Activated CD4-positive, alpha-beta T cell treated with anti-CD3 and anti-CD28 coated beads, Interleukin-2, amount 50 U/mL, for 24 hours (primary cell): ENCODE measurements around the gene STK33.
"Not testable (repeated sequence)": the region's sequence is repeated elsewhere in the genome, so short reads cannot be mapped to it uniquely, and the experiment has no call there.

Experiments used
- DNase-seq, 2 donors: peaks; one replicate each; pipeline ENCODE4 v3.0.0-alpha.2; 2020; ENCODE audit warnings: low read depth in 1 of 2, low spot score in 1 of 2

Gene STK33

DNA sequence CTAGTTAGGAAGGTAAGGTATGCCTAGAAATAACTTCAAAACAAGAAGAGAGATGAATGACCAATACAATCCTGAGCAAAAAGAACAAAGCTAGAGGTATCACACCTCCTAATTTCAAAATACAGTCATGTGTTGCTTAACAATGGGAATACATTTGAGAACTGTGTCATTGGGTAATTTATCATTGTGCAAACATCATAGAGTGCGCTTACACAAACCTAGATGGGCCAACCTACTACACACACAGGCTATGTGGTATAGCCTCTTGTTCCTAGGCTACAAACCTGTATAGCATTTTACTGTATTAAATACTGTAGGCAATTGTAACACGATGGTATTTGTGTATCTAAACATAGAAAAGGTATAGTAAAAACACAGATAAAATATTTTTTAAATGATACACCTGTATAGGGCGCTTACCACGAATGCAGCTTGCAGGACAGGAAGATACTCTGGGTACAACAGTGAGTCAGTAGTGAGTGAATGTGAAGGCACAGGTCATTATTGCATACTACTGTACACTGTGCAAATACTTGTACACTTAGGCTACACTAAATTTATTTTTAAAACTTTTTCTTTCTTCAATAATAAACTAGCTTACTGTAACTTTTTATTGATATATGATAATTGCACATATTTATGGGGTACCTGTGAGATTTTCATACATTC, 48.2 kb downstream of the STK33 start:
- DNase-seq = no peak

DNA sequence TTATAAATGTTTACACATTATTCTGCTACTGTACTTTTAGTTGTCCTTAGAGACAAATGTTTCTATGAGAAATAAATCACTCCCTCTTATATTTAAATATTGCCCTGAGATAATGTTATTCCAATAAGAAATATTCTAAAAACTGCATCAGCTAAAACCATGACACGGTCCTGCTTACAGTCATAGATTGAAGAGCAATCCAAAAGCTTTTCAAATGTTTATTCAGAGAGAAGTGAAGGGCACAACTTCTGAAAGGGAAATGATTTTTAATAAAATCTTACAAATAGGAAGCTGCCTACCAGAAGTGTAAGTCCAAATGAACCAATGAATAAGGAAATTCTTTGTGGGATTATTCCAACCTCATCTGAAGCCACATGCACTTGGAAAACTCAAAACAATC, 49.2 kb downstream of the STK33 start:
- no peak for DNase-seq

DNA sequence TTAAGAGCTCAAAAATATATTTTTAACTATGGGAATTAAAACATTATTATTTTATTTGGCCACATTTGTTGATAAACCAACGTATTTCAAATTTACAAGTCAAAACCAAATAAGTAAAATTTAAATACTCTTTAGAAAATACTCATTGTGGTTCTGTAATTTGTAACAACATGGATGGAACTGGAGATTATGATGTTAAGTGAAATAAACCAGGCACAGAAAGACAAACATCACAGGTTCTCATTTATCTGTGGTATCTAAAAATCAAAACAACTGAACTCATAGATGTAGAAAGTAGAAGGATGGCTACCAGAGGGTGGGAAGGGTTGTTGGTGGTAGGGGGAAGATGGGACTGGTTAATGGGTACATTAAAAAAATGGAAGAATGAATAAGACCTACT, 50.8 kb downstream of the STK33 start:
- no peak for DNase-seq

DNA sequence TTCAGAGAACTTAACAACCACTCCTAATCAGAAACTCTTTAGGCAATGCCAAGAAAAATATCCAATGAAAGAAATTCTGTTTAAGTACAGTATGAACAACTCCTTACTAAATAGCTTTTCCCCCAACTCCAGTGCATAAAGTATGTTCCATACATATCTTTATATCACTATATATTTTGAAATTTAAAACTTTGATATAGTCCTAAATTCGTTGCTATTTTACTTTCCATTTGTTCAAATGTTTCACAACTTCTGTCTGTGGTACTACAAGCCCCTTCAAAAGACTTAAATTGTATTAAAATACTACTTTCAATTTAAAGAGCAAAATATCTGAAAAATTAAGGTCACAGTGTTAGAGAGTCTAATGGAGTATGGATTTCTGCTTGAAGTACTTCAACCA, 52.6 kb downstream of the STK33 start:
- no peak for DNase-seq

DNA sequence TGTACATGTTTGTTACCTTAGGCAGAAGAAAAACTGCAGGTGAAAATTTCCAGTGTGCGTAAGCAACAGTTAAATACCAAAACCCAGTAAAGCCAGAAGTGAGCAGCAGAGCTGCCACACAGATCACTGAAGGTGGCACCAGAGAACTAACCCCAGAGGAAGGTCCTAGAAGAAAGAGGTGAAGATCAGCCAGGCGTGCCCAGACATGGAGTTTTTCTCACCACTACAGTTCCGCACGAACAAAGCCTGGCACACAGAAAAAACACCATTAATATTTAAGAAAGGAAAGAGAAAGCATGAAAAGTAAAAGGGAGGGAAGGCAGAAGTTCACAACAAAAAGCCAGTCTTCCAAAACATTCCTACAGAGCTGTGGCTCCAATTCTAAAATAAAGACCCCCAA, 60.7 kb downstream of the STK33 start:
- DNase-seq = no peak

DNA sequence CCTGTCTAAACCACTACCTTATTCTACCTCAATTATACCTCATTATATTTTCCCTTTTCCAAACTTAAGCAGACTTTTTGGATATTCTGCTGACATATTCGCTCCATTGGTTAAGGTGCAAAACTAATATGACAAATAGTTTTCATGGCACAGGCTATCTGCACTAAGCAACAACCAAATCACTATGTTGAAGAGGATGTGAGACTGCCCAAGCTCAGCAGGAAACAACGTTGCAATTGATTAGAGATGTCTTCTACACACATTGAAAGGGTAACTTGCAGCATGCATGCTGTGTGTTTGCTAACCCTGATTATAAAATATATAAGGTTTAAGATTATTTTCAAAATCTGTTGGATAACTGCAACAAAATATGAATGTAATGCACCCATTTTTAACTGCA, 61.6 kb downstream of the STK33 start:
- no peak for DNase-seq

DNA sequence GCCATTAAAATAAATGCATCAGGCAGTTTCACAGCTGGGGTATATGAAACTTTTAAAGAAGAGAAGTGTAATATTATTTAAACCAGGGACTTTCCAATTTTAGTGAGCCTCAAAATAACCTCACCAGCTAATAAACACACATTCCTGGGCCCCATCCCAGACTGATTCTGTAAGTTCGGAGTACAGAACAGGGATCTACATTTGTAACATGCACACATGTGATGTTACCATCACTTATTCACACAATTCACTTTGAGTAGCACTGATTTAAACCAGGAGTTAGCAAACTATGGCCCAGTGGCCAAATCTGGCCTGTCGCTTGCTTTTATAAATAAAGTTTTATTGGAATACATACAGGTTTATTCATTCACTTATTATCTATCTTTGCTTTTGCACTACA, 62.0 kb downstream of the STK33 start:
- DNase-seq = no peak

DNA sequence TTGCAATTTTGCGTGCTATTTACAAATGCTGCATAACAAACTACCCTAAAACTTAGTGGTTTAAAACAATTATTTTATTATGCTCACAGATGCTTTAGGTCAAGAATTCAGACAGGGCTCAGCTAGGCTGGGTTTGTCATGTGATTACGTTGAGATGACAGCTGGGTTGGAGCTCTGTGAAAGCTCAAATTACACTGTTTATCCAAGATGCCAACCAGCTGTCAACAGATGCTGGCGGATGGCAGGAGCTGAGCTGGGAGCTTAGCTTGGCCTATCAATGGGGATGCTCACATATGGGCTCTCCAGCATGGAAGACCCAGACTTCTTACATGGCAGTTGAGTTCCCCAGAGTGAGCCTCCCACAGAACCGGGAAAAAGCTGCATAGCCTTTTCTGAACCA, 62.7 kb downstream of the STK33 start:
- DNase-seq = no peak

DNA sequence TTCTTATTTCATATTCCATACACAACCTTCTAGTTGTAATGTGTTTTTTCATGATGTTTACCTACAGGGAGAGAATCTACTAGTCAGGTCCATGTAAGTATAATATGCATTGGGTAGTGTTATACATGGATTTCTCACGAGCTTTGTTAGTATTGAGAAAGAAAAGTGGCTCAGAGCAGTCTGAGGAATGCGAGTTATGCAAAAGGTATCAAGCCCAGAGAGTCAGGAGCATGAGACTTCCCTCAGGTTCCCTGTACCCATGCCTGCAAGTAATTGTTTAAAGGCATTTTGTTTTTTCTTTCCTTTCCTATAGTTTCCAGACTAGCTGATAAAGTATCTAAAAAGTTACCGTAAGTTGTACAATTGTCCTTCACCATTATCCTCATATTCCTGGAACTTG, 66.1 kb downstream of the STK33 start:
- no peak for DNase-seq

DNA sequence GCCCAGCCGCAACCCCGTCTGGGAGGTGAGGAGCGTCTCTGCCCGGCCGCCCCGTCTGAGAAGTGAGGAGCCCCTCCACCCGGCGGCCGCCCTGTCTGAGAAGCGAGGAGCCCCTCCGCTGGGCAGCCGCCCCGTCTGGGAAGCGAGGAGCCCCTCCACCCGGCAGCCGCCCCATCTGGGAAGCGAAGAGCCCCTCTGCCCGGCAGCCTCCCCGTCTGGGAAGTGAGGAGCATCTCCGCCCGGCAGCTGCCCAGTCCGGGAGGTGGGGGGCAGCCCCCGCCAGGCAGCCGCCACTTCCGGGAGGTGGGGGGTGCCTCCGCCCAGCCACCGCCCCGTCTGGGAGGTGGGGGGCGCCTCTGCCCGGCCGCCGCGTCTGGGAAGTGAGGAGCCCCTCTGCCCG, 70.6 kb downstream of the STK33 start:
- DNase-seq = no peak

DNA sequence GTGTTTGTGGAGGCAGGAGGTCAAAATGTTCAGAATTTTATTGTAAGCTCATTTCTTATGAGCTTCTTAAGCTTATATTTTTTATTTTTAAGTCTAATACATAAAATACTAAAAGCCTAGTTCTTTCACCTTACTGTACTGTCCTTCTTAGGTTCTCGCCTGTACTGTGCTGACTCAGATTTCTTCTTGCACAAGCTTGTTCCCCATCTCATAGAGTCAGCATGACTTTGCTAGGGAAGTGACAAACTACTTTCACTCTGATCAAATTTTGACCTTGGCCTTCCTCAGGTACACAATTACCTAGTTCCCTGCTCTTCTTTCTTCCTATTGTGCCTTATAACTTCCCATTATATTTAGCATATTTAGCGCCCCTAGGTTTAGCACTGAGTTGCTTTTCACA, 81.5 kb downstream of the STK33 start:
- no peak for DNase-seq

DNA sequence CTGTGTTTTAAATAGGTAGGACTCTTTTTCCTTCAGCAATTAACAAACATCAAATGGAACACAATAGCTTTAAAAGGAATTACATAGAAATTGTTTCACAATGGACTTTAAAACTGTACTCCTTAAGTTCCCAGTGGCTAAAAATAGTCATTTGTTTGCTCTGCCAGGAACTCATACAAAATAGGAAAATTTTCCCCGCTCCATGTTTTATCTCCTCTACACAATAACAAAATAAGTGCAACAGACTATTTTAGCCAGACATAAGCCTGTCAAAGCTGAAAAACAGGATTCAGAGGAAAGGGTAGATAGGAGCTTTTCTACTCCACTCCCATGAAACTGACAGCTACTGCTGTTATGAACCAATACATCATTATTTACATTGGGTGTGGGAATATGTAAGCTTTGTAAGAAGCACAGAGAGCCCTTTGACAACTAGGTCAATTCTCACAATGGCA, 90.1 kb downstream of the STK33 start:
- DNase-seq = no peak

DNA sequence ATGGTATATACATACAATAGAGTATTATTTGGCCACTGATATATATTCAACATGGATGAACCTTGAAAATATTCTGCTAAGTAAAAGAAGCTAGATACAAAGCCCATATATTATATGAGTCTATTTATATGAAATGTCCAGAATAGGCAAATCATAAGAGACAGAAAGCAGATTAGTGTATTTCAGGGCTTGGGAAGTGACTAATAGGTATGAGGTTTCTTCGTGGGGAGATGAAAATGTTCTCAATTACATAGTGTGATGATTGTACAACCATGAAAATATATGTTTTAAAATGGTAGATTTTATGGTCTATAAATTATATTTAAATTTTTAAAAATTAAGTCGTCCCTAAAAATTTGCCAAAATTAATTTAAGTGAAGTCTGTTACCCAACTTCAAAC, 92.2 kb downstream of the STK33 start:
- no peak for DNase-seq

DNA sequence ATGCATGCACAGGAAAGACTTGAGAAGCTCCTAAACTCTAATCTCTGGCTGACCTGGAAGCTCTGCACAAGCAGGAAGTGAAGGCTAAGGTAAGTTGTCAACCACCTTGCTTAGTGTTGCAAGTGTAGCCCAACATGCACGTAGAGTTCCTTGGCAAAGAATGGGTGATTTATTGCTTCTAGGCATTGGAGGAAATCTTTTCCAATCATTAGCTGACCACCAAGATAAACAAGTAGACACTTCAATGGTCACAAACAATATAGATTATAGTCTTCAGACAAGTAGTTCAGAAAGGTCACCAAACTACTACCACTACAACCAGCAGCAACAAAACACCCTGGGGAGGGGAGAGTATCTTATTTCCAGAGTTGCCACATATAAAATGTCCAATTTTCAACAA, 105.6 kb downstream of the STK33 start:
- DNase-seq = no peak

DNA sequence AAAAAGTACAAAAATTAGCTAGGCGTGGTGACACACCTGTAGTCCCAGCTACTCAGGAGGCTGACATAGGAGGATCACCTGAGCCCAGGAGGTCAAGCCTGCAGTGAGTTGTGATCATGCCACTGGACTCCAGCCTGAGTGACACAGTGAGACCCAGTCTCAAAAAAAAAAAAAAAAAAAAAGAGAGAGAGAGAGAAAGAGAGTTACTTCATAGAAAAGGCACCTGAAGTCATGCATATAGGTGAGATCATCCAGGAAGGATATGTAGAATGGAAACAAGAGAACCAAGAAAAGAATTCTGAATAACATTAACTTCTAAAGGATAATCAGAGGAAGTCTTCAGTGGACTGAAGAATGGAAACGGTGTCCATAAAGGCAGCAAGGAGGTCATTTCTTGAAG, 106.8 kb downstream of the STK33 start:
- no peak for DNase-seq

DNA sequence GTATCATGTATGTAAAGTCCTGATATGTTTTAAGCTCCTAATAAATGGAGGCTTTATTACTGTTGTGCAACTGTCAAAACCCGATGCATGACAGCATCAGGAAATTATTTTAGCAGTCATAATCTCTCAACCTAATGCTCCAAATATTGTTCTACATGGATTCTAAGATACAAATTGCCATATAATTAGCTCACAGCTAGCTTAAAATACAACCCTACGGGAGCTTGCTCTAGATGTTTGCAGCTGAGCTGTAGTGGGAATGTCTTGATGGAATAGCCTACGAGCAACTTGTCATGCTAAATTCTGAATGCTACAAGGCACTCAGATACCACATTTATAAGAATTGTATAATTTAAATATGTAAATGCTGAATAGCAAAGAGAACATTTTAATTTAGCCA, 109.8 kb downstream of the STK33 start:
- DNase-seq = no peak

DNA sequence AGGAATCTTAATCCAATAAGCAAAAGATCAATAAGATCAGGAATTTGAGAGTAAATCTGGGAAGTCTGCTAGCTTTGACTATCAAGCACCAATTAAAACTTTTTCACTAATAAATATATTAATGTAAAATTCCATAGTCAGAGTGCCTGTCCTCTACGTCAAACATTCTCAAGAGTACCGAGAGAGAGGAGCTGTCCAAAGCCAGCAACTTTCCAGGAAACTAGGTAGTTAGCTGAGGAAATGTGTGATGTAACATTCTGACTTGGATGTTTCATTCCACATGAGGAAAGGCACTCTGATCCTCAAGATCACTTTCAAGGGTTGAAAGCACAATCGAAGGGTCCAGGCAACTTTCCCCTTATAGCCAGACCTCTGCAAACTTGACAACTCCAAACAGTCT, 113.2 kb downstream of the STK33 start:
- no peak for DNase-seq

DNA sequence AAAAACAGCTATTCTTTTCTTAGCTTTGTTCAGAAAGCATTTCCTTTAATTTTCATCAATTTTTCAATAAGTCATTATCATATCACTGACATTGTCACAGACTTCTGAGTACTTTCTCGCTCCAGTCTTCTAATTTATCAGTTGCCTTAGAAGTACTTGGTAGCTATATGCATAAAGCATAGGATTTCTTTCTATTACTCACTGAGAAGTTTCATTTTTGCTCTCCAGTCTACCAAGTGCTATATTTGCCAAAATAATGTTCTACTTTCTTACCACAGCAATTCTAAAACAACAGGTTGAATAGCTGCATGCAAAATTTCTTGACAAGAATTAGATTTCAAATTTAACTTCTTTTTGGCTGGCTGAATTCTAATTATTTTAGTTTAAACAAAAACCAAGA, 116.3 kb downstream of the STK33 start:
- no peak for DNase-seq

DNA sequence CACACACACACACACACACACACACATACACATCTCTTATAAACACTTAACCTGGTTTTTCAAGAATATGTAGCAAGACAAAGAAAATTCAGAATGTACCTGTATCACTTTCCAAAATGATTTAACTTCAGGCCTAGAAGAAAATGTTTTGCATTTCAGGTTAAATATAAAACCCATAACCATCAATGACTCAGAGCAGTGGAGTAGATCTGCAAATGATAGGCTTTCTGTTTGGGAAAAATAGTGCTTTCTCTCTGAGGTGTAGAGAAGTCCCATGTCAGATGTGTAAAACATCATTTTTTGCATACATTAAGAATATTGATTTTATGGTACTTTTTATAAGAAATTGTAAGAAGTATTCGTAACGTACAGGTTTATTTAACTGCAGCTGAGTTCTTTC, 116.9 kb downstream of the STK33 start:
- no peak for DNase-seq

DNA sequence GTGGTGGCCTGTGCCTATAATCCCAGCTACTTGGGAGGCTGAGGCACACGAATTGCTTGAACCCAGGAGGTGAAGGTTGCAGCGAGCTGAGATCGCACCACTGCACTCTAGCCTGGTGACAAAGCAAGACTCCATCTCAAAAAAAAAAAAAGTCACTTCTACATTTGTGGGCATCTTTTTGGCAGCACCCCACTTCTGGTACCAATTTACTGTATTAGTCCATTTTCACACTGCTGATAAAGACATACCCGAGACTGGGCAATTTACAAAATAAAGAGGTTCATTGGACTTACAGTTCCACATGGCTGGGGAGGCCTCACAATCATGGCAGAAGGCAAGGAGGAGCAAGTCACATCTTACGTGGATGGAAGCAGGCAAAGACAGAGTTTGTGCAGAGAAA, 126.2 kb downstream of the STK33 start:
- not testable (repeated sequence) for DNase-seq

DNA sequence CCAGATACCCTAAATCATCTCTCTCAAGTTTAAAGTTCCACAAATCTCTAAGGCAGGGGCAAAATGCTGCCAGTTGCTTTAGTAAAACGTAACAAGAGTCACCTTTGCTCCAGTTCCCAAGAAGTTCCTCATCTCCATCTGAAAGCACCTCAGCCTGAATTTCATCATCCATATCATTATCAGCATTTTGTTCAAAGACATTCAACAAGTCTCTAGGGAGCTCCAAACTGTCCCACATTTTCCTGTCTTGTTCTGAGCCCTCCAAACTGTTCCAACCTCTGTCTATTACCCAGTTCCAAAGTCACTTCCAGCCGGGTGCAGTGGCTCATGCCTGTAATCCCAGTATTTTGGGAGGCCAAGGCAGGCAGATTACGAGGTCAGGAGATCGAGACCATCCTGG, 126.7 kb downstream of the STK33 start:
- DNase-seq = not testable (repeated sequence)

DNA sequence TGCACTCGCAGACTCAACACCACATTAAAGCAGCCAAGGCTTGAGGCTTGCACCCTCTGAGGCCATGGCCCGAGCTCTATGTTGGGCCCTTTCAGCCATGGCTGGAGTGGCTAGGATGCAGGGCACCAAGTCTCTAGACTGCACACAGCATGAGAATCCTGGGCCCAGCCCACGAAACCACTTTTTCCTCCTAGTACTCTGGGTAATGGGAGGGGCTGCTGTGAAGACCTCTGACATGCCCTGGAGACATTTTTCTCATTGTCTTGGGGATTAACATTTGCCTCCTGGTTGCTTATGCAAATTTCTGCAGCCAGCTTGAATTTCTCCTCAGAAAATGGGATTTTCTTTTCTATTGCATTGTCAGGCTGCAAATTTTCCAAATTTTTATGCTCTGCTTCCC, 127.1 kb downstream of the STK33 start:
- DNase-seq = not testable (repeated sequence)

DNA sequence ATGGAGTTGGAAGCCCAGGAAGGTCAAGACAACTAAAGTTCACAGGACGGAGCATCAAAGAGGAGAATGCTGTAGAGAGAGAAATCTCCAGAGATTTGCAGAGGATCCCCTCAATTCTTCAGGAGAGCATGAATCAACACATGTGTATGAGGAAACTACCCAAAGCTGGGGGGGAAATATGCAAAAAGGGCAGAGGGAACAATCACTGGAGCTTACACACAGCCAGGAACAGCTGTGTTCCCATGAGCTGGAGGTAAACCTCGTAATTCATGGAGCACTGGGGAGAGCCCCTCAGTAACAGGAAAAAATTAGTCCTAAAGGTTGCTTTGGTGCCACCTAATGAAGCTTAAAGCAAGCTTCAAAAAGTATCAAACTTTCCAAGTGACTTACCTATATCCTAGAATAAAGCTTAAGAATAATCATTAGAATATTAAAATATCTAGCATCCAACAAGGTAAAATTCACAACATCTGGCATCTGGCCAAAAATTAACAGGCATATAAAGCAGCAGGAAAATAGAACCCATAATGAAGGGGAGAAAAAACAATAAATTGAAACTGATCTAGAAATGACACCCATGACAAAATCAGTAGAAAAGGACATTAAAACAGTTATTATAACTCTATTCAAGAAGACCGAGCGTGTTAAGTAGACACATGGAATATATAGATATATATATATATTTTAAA, 134.2 kb downstream of the STK33 start:
- no peak for DNase-seq
